ENCODE measurements around the gene CYP4B1. TPM values are rescaled to one million over a fixed set of nuclear protein-coding genes. Genes with fewer than 3 reads are reported as not detected.

Gene CYP4B1
- total RNA-seq, 2 donors from 2014 or later, result not detected

- ATAC-seq, result no peak
- no peak overlapping the region for H3K27ac Mint-ChIP-seq
- H3K9me3 Mint-ChIP-seq, result no peaks in the 10 kb centered on the region
- H3K36me3 Mint-ChIP-seq, result no peaks in the 10 kb centered on the region
- DNase-seq (ENCODE audit: low spot score in 2 of 2), result no peak
Measured at GRCh38 chr1:46807046-46807972, 8.5 kb downstream of the CYP4B1 start.

GRCh38 chr1:46809071-46809470, 10.2 kb downstream of the CYP4B1 start:
- H3K9me3 Mint-ChIP-seq, result no peaks in the 10 kb centered on the region
- DNase-seq (ENCODE audit: low spot score in 2 of 2), result no peak
- no peak for ATAC-seq
- H3K36me3 Mint-ChIP-seq, result no peaks in the 10 kb centered on the region
- no peak overlapping the region for H3K27ac Mint-ChIP-seq

- ATAC-seq, result no peak
- Mint-ChIP-seq H3K27ac (no peak overlapping the region), H3K9me3 (no peaks in the 10 kb centered on the region), H3K36me3 (no peaks in the 10 kb centered on the region)
- no peak for DNase-seq (ENCODE audit: low spot score in 2 of 2)
Measured at GRCh38 chr1:46809904-46810303, 11.1 kb downstream of the CYP4B1 start.

- Mint-ChIP-seq H3K9me3 (no peaks in the 10 kb centered on the region), H3K36me3 (no peaks in the 10 kb centered on the region), H3K27ac (no peak overlapping the region)
- DNase-seq (ENCODE audit: low spot score in 2 of 2), result no peak
- no peak for ATAC-seq
Measured at GRCh38 chr1:46810596-46810995, 11.8 kb downstream of the CYP4B1 start.

- ATAC-seq (no peak), DNase-seq (ENCODE audit: low spot score in 2 of 2) (no peak)
- no peaks in the 10 kb centered on the region for H3K36me3 Mint-ChIP-seq
- no peak overlapping the region for H3K27ac Mint-ChIP-seq
- no peaks in the 10 kb centered on the region for H3K9me3 Mint-ChIP-seq
Measured at GRCh38 chr1:46811053-46811452, 12.2 kb downstream of the CYP4B1 start.

DNA sequence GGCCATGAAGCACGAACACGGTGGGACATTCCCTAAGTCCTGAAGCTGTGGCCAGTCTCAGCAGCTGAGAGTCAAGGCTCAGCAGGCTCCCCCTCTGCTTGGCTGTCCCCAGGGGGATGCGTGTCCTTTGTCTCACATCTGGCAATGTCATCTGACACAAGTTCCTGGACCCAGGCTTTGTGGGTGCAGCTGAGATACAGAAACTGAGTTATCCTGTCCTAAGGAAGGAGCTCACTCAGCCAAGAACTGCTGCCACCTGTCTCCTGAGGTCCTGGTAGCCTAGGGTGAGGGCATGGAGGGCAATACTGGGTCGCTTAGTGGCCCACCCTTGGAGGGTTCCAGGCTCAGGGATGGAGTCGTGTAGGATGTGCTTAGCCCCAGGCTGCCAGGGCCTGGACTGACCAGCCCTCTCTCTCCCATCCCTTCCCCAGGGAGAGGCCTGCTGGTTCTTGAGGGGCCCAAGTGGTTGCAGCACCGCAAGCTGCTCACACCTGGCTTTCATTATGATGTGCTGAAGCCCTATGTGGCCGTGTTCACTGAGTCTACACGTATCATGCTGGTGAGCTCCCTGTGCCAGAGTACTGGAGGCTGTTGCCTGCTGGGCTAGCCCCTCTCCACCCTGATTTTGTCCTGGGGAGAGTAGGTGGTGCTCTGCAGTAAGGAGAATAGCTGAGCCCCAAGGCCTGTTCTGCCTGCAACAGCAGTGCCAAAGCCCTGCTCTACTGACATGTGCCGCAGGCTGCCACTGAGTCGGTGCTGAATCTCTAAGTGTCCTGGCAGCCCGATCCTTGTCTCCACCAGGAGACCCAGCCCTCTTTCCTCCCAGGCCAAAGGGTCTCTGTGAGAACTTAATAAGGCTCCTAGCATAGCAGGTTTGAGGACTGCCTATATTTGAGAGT, 13.5 kb downstream of the CYP4B1 start:
- Mint-ChIP-seq H3K9me3 (no peaks in the 10 kb centered on the region), H3K36me3 (no peaks in the 10 kb centered on the region), H3K27ac (no peak overlapping the region)
- DNase-seq (ENCODE audit: low spot score in 2 of 2), result no peak
- no peak for ATAC-seq

DNA sequence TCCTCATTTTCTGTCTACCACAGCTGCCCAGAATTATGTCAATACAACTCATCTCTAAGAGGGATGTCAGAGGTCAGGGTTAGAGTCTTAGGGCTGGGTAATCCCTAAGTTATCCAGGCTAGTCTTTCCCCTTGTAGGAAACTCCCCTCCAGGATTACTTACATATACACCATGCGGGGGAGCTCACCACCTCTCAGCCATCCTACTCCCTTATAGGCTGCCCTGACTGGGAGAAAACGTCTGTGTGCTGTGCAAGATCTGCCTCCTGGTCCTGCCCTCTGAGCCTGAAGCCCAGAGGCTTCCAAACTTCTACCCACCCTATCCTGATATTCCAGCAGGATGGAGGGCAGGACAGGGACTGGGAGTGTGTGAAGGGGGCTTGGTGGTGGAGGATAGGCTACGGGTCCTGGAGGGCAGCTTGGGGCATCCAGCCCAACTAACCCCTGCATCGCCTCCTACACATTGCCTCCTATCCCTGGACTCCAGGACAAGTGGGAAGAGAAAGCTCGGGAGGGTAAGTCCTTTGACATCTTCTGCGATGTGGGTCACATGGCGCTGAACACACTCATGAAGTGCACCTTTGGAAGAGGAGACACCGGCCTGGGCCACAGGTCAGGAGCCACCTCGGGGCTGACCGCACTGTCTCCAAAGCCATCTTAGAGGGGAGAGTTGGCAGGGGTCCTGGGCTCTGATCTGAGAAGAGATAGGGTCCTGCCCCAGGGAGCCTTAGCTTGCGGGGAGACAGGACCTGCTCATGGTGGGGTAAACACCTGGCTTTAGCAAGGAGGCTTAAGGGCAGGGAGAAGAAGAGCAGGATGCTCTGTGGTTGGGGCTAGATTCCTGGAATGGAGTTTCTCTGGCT, 14.4 kb downstream of the CYP4B1 start:
- ATAC-seq (no peak), DNase-seq (ENCODE audit: low spot score in 2 of 2) (no peak)
- Mint-ChIP-seq H3K27ac (peak overlapping the region in 1 of 2 donors; percentile 9), H3K9me3 (no peaks in the 10 kb centered on the region), H3K36me3 (no peaks in the 10 kb centered on the region)

- H3K9me3 Mint-ChIP-seq, result no peaks in the 10 kb centered on the region
- DNase-seq (ENCODE audit: low spot score in 2 of 2), result no peak
- ATAC-seq, result no peak
- H3K36me3 Mint-ChIP-seq, result no peaks in the 10 kb centered on the region
- no peak overlapping the region for H3K27ac Mint-ChIP-seq
Measured at GRCh38 chr1:46813858-46814396, 15.1 kb downstream of the CYP4B1 start.

GRCh38 chr1:46815133-46815532, 16.3 kb downstream of the CYP4B1 start:
- DNase-seq (ENCODE audit: low spot score in 2 of 2), result no peak
- Mint-ChIP-seq H3K36me3 (no peaks in the 10 kb centered on the region), H3K27ac (no peak overlapping the region), H3K9me3 (no peaks in the 10 kb centered on the region)
- no peak for ATAC-seq

GRCh38 chr1:46816930-46817329, 18.1 kb downstream of the CYP4B1 start:
- Mint-ChIP-seq H3K36me3 (no peaks in the 10 kb centered on the region), H3K9me3 (no peaks in the 10 kb centered on the region), H3K27ac (no peak overlapping the region)
- ATAC-seq (no peak), DNase-seq (ENCODE audit: low spot score in 2 of 2) (no peak)

DNA sequence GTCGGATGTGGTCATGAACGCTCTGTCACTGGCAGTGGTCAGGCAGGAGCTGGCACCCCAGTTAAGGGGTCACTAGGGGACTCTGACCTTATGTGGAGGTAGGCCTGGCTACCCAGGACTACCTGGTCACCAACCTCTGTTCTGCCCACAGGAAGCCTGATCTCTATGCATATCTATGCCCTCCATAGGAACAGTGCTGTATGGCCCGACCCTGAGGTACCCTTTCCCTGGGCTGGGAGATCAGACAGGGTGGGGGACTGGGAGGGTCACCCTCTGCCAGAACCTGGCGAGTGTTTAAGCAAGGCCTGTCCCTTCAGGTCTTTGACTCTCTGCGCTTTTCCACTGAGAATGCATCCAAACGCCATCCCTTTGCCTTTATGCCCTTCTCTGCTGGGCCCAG, 19.0 kb downstream of the CYP4B1 start:
- no peaks in the 10 kb centered on the region for H3K9me3 Mint-ChIP-seq
- H3K36me3 Mint-ChIP-seq, result no peaks in the 10 kb centered on the region
- ATAC-seq (no peak), DNase-seq (ENCODE audit: low spot score in 2 of 2) (no peak)
- H3K27ac Mint-ChIP-seq, result no peak overlapping the region

GRCh38 chr1:46818591-46818990, 19.7 kb downstream of the CYP4B1 start:
- Mint-ChIP-seq H3K27ac (peak overlapping the region in 1 of 2 donors; percentile 5), H3K36me3 (no peaks in the 10 kb centered on the region), H3K9me3 (no peaks in the 10 kb centered on the region)
- DNase-seq (ENCODE audit: low spot score in 2 of 2), result no peak
- ATAC-seq, result no peak

DNA sequence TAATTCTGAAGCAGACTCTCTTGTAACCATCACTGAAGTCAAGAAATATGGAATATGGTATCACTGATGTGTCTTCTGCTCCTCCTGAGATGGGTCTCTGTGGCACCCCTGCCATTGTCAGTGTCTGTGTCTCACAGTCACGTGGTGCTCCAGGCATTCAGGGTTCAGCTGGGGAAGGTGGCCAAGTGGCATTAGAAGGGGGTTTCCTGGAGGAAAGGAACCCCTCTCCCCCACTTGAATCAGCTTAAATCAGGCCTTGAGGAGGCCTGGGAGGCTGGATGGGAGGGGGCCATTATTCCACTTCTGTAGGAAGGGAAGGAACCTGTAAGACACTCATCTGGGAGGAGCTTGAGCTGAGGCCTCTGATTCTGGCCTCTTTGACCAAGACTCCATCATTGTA, 20.5 kb downstream of the CYP4B1 start:
- no peak for DNase-seq (ENCODE audit: low spot score in 2 of 2)
- Mint-ChIP-seq H3K36me3 (no peaks in the 10 kb centered on the region), H3K9me3 (no peaks in the 10 kb centered on the region), H3K27ac (no peak overlapping the region)
- no peak for ATAC-seq

DNA sequence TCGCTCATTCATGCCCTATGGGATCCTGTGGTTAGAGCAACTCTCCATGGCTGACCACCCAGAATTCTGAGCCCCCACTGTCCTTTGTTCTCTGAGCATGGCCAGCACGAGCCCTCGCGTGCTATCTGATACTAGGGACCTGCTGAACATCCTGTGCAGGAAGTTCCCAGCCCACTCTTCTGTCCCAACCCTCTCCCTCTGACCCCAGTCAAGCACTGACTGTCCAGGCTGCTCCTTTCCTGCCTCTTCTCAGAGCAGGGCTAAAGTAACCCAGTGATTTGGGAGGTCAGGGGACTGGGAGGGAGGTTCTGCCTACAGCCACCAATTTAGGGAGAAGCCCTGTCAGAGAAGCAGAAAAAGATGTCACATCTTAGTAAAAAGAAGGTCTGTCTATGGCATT, 21.2 kb downstream of the CYP4B1 start:
- Mint-ChIP-seq H3K27ac (no peak overlapping the region), H3K9me3 (no peaks in the 10 kb centered on the region), H3K36me3 (no peaks in the 10 kb centered on the region)
- ATAC-seq, result no peak
- DNase-seq (ENCODE audit: low spot score in 2 of 2), result no peak

DNA sequence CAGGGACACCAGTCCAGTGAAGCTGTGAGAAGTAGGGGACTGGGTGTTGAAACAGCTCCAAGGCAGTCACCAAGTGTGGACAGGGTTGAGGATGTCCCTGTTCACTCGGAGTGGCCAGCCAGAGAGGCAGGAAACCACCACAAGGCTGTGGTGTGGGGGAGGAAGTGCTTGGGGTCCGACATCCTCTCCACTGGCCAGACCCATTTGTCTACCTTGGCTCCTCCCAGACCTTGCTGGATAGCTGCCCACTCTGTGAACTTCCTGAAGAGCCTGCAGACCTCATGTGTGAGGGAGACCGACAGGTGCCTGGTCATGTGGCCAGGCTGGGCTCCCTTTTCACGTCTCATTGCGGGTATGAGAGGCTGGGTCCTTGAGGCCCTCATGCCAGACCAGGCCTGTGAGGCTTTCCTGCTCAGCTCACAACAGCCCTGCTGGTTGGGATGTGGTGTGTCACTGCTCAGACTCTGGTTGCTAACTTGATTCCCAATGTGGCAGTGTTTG, 21.8 kb downstream of the CYP4B1 start:
- Mint-ChIP-seq H3K27ac (no peak overlapping the region), H3K36me3 (no peaks in the 10 kb centered on the region), H3K9me3 (no peaks in the 10 kb centered on the region)
- DNase-seq (ENCODE audit: low spot score in 2 of 2) (no peak), ATAC-seq (no peak)

DNA sequence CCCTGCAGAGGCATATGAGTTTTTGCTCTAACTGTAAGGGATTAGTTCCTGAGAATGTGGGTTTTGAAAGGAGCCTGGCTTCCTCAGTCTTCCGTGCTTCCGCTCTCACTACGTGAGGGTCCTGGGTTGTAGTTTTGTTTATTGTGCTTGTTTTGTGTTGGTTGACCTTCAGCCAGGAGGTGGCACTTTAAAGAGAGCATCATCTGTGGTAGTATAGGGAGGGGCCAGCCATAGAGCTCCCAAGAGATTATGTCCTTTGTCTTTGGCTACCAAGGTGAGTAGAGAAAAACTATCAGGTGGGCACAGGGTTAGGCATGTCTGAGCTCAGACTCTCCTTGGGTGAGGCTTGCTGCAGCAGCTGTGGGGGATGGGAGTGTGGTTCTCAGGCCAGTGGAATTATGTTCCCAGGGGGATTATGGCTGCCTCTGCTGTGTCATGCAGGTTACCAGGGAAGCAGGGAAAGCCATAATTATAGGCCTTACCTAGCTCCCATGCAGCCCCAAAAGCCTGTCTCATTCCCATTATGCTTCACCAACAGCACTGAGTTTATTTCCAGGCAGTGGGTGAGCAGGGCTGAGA, 23.5 kb downstream of the CYP4B1 start:
- ATAC-seq, result no peak
- no peak for DNase-seq (ENCODE audit: low spot score in 2 of 2)
- H3K9me3 Mint-ChIP-seq, result no peaks in the 10 kb centered on the region
- H3K36me3 Mint-ChIP-seq, result no peaks in the 10 kb centered on the region
- no peak overlapping the region for H3K27ac Mint-ChIP-seq

All from activated naive CD4-positive, alpha-beta T cell treated with anti-CD3 and anti-CD28 coated beads, Interleukin-2, amount 50 U/mL, for 72 hours (primary cell).